ENCODE results near the gene ABHD17C.

DNA sequence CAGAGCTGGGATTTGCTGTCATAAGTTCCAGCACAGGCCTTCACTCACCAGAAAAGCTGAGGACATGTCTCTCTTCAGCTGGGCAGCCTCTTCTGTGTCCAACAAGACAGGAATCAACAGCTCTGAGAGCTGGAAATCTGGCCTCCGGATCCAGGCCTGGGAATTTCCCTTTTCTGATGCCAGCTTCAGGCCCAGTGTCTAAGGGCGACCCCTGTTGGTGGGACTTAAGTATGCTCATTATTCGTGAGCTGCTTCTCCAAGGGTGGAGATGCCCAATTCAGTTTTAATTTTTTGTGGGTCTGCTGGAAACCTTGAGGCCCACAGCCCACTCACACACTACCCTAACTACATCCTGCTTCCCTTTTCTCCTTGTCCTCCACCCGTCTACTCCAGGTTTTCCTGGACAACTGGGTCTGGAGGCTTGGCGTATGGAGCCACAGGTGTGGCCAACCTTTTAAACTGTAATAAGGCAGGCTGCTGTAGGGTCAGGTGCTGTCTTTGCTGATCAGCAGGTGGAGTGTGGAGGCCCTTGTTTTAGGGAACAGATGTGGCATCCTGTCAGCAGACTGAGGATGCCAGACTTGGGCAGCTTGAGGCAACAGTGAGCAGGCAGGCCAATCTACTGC, 81.4 kb downstream of the ABHD17C start:
- TF ChIP-seq, protein P1, sequence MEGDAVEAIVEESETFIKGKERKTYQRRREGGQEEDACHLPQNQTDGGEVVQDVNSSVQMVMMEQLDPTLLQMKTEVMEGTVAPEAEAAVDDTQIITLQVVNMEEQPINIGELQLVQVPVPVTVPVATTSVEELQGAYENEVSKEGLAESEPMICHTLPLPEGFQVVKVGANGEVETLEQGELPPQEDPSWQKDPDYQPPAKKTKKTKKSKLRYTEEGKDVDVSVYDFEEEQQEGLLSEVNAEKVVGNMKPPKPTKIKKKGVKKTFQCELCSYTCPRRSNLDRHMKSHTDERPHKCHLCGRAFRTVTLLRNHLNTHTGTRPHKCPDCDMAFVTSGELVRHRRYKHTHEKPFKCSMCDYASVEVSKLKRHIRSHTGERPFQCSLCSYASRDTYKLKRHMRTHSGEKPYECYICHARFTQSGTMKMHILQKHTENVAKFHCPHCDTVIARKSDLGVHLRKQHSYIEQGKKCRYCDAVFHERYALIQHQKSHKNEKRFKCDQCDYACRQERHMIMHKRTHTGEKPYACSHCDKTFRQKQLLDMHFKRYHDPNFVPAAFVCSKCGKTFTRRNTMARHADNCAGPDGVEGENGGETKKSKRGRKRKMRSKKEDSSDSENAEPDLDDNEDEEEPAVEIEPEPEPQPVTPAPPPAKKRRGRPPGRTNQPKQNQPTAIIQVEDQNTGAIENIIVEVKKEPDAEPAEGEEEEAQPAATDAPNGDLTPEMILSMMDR (conservative IDR thresholded peaks at IDR 0.05; ENCODE audit: low read length): peak; percentile 91
- no peak for TF ChIP-seq EZH2phosphoT487 (IDR thresholded peaks at IDR 0.05; ENCODE audit: borderline replicate concordance, low read depth, low read length)
